Natural killer cell (primary cell): ENCODE measurements around the gene CCDC86. TPM values are rescaled to one million over a fixed set of nuclear protein-coding genes. Genes with fewer than 3 reads are reported as not detected.

Experiments used
- ATAC-seq, 3 donors: fragments of 150-1000 bp in 2 of 3; fragments of 200-7000 bp in 1 of 3; cut with Tn5 transposase; 1 replicate in 1 of 3; 2 replicates in 2 of 3; pipeline ENCODE4 v1.10.0; 2021; ENCODE audit warnings: mild to moderate bottlenecking in 2 of 3, moderate library complexity in 2 of 3
- DNase-seq, 2 donors: peaks; one replicate each; pipeline versions ENCODE4 v3.0.0 to v3.0.0-alpha.2; 2013 to 2021; ENCODE audit warnings: mixed read lengths in 1 of 2
- H3K27ac ChIP-seq: one replicate; pipeline ENCODE4 v1.5.1; 2013; ENCODE audit warnings: mild to moderate bottlenecking, low read length
- H3K27me3 ChIP-seq: one replicate; pipeline ENCODE4 v1.6.1; 2013; ENCODE audit warnings: low read length; ENCODE audit not compliant: control insufficient read depth, insufficient read depth
- H3K36me3 ChIP-seq: one replicate; pipeline ENCODE4 v1.6.1; 2013; ENCODE audit warnings: low read length; ENCODE audit not compliant: control insufficient read depth, insufficient read depth
- H3K4me1 ChIP-seq: one replicate; pipeline ENCODE4 v1.6.1; 2013; ENCODE audit warnings: low read length; ENCODE audit not compliant: control insufficient read depth, insufficient read depth
- H3K4me3 ChIP-seq: one replicate; pipeline ENCODE4 v1.5.1; 2013; ENCODE audit warnings: low read length
- H3K9me3 ChIP-seq: one replicate; pipeline ENCODE4 v1.6.1; 2013; ENCODE audit warnings: low read length; ENCODE audit not compliant: control insufficient read depth, insufficient read depth
- H3K27ac Mint-ChIP-seq, 2 donors: one replicate each; pipeline ENCODE4 v1.8.0; 2022; ENCODE audit warnings: mild to moderate bottlenecking in 2 of 2, mixed read lengths in 2 of 2, moderate library complexity in 1 of 2
- H3K27me3 Mint-ChIP-seq, 2 donors: one replicate each; pipeline ENCODE4 v1.8.0; 2022; ENCODE audit warnings: low read depth in 2 of 2, mixed read lengths in 2 of 2
- H3K36me3 Mint-ChIP-seq: one replicate; pipeline ENCODE4 v1.8.0; 2022; ENCODE audit warnings: mixed read lengths
- H3K4me1 Mint-ChIP-seq, 2 donors: one replicate each; pipeline ENCODE4 v1.8.0; 2022; ENCODE audit warnings: mixed read lengths in 2 of 2
- H3K4me3 Mint-ChIP-seq: one replicate; pipeline ENCODE4 v1.8.0; 2022; ENCODE audit warnings: mild to moderate bottlenecking, moderate library complexity, mixed read lengths
- H3K9me3 Mint-ChIP-seq, 2 donors: one replicate each; pipeline ENCODE4 v1.8.0; 2022; ENCODE audit warnings: mixed read lengths in 2 of 2
- CTCF ChIP-seq: fragments of 200-600 bp; IDR thresholded peaks from one replicate; pipeline ENCODE4 v1.8.0; 2022; ENCODE audit warnings: antibody characterized with exemption
- WGBS: methylation state at CpG from one replicate; pipeline ENCODE4 v1.1.7; 2013; ENCODE audit warnings: missing lambda C conversion rate; ENCODE audit not compliant: insufficient coverage; 5-methylcytosine and 5-hydroxymethylcytosine counted together
- intact Hi-C: fragments of 100-400 bp; cut with micrococcal nuclease; formaldehyde crosslinking; loops from one replicate; pipeline ENCODE4 v1.14.2; 2022
- total RNA-seq, 4 donors: library from RNA; stranded (reverse); fragments of 120-200 nt in 1 of 4; gene quantifications; one replicate each; pipeline versions ENCODE4 v1.2.3 to v1.2.4, GENCODE V29; 2013 to 2022

Gene CCDC86
- total RNA-seq, 3 donors from 2014 or later (not counting 1 experiment from before 2014, with no cell fraction given), result 10.6 to 12.5 (median 10.7) TPM

- Histone ChIP-seq H3K4me1 (no peaks in the 10 kb centered on the region), H3K4me3 (no peak overlapping the region), H3K36me3 (no peaks in the 10 kb centered on the region), H3K27me3 (no peaks in the 10 kb centered on the region), H3K27ac (no peak overlapping the region), H3K9me3 (no peaks in the 10 kb centered on the region)
- no peak for DNase-seq
- Mint-ChIP-seq H3K9me3 (no peaks in the 10 kb centered on the region), H3K36me3 (no peaks in the 10 kb centered on the region), H3K4me1 (peaks cover 0 to 7% of the 10 kb centered on the region in 2 donors), H3K27ac (no peak overlapping the region), H3K4me3 (no peak overlapping the region), H3K27me3 (peaks cover 0 to 20% of the 10 kb centered on the region in 2 donors)
- WGBS, result 96% methylated on average over 4 of the region's 4 CpGs
- no peak for TF ChIP-seq CTCF
- intact Hi-C loops, result no loop called here
- ATAC-seq, result no peak
These were observed 31.8 kb upstream of the CCDC86 start for GRCh38 chr11:60810151-60810550.

GRCh38 chr11:60810569-60810968 is 31.3 kb upstream of the CCDC86 start:
- Histone ChIP-seq H3K27me3 (no peaks in the 10 kb centered on the region), H3K4me1 (no peaks in the 10 kb centered on the region), H3K4me3 (no peak overlapping the region), H3K27ac (no peak overlapping the region), H3K9me3 (no peaks in the 10 kb centered on the region), H3K36me3 (no peaks in the 10 kb centered on the region)
- Mint-ChIP-seq H3K4me1 (peaks cover 0 to 7% of the 10 kb centered on the region in 2 donors), H3K4me3 (no peak overlapping the region), H3K27me3 (peaks cover 0 to 19% of the 10 kb centered on the region in 2 donors), H3K27ac (no peak overlapping the region), H3K9me3 (no peaks in the 10 kb centered on the region), H3K36me3 (no peaks in the 10 kb centered on the region)
- WGBS, result 29% methylated on average over 8 of the region's 8 CpGs
- TF ChIP-seq CTCF, result no peak
- ATAC-seq (no peak), DNase-seq (no peak)
- intact Hi-C loops, result no loop called here

GRCh38 chr11:60813324-60813723 is 28.6 kb upstream of the CCDC86 start:
- 89% methylated on average over 1 of the region's 1 CpG for WGBS
- no peak overlapping the region for H3K27ac ChIP-seq
- H3K36me3 ChIP-seq, result no peaks in the 10 kb centered on the region
- Mint-ChIP-seq H3K4me3 (no peak overlapping the region), H3K27ac (no peak overlapping the region), H3K27me3 (peaks cover 0 to 17% of the 10 kb centered on the region in 2 donors), H3K4me1 (no peaks in the 10 kb centered on the region), H3K9me3 (no peaks in the 10 kb centered on the region), H3K36me3 (peaks cover 7% of the 10 kb centered on the region)
- H3K4me1 ChIP-seq, result no peaks in the 10 kb centered on the region
- no peaks in the 10 kb centered on the region for H3K27me3 ChIP-seq
- intact Hi-C loops, result no loop called here
- H3K9me3 ChIP-seq, result peaks cover 7% of the 10 kb centered on the region
- ATAC-seq (no peak), DNase-seq (no peak)
- no peak overlapping the region for H3K4me3 ChIP-seq
- no peak for TF ChIP-seq CTCF

- no peak overlapping the region for H3K4me3 Mint-ChIP-seq
- no peaks in the 10 kb centered on the region for H3K4me1 Mint-ChIP-seq
- WGBS, result 93% methylated on average over 2 of the region's 2 CpGs
- H3K27me3 Mint-ChIP-seq, result peaks cover 0 to 17% of the 10 kb centered on the region in 2 donors
- Histone ChIP-seq H3K4me3 (no peak overlapping the region), H3K27ac (no peak overlapping the region), H3K36me3 (no peaks in the 10 kb centered on the region), H3K9me3 (peaks cover 7% of the 10 kb centered on the region), H3K4me1 (no peaks in the 10 kb centered on the region), H3K27me3 (no peaks in the 10 kb centered on the region)
- intact Hi-C loops, result no loop called here
- H3K36me3 Mint-ChIP-seq, result peaks cover 7% of the 10 kb centered on the region
- TF ChIP-seq CTCF, result no peak
- DNase-seq (no peak), ATAC-seq (no peak)
- no peaks in the 10 kb centered on the region for H3K9me3 Mint-ChIP-seq
- H3K27ac Mint-ChIP-seq, result no peak overlapping the region
These were observed 27.8 kb upstream of the CCDC86 start for GRCh38 chr11:60814112-60814511.
